Effector memory CD4-positive, alpha-beta T cell (primary cell): ENCODE data around the gene BST2.
"Not testable (repeated sequence)": the region's sequence is repeated elsewhere in the genome, so short reads cannot be mapped to it uniquely, and the experiment has no call there.

Experiments used
- DNase-seq, 3 donors: peaks; one replicate each; pipeline ENCODE4 v3.0.0-alpha.2; 2020
- H3K27ac ChIP-seq: 2 replicates; pipeline ENCODE4 v1.7.0; 2013; ENCODE audit warnings: mild to moderate bottlenecking, low read length, moderate library complexity; ENCODE audit not compliant: insufficient read depth, poor library complexity, severe bottlenecking
- H3K27me3 ChIP-seq: replicated peaks from 2 replicates; pipeline ENCODE4 v1.7.0; 2013; ENCODE audit warnings: mild to moderate bottlenecking, low read length; ENCODE audit not compliant: insufficient read depth, control insufficient read depth, poor library complexity, severe bottlenecking
- H3K36me3 ChIP-seq: 2 replicates; pipeline ENCODE4 v1.7.0; 2013; ENCODE audit warnings: mild to moderate bottlenecking, low read length, moderate library complexity; ENCODE audit not compliant: control insufficient read depth, insufficient read depth
- H3K4me1 ChIP-seq: 2 replicates; pipeline ENCODE4 v1.7.0; 2013; ENCODE audit warnings: low read length, mild to moderate bottlenecking; ENCODE audit not compliant: control insufficient read depth, insufficient read depth, poor library complexity, severe bottlenecking
- H3K4me3 ChIP-seq: 2 replicates; pipeline ENCODE4 v1.7.0; 2013; ENCODE audit warnings: low read length, low read depth, mild to moderate bottlenecking; ENCODE audit not compliant: insufficient read depth, poor library complexity, severe bottlenecking
- H3K9me3 ChIP-seq: 2 replicates; pipeline ENCODE4 v1.7.0; 2013; ENCODE audit warnings: mild to moderate bottlenecking, low read length, moderate library complexity; ENCODE audit not compliant: control insufficient read depth

BST2 gene

GRCh38 chr19:17365361-17365760, 40.1 kb downstream of the BST2 start:
- H3K27me3 ChIP-seq: no peaks in the 10 kb centered on the region
- no peaks in the 10 kb centered on the region for H3K36me3 ChIP-seq
- no peak for DNase-seq
- no peaks in the 10 kb centered on the region for H3K9me3 ChIP-seq
- no peak overlapping the region for H3K4me3 ChIP-seq
- no peak overlapping the region for H3K27ac ChIP-seq
- H3K4me1 ChIP-seq: no peaks in the 10 kb centered on the region

- H3K27me3 ChIP-seq, H3K9me3 ChIP-seq, H3K36me3 ChIP-seq, DNase-seq, H3K4me3 ChIP-seq, H3K4me1 ChIP-seq, H3K27ac ChIP-seq: not testable (repeated sequence)
Observed at GRCh38 chr19:17363852-17364605, 41.4 kb downstream of the BST2 start.

- H3K4me1 ChIP-seq: no peaks in the 10 kb centered on the region
- H3K27ac ChIP-seq: no peak overlapping the region
- H3K27me3 ChIP-seq: no peaks in the 10 kb centered on the region
- no peak overlapping the region for H3K4me3 ChIP-seq
- H3K9me3 ChIP-seq: no peaks in the 10 kb centered on the region
- no peaks in the 10 kb centered on the region for H3K36me3 ChIP-seq
- DNase-seq: no peak
Observed at GRCh38 chr19:17359905-17360800, 45.3 kb downstream of the BST2 start.

GRCh38 chr19:17358395-17358794, 47.0 kb downstream of the BST2 start:
- H3K4me1 ChIP-seq: no peaks in the 10 kb centered on the region
- H3K9me3 ChIP-seq: no peaks in the 10 kb centered on the region
- no peak overlapping the region for H3K27ac ChIP-seq
- no peaks in the 10 kb centered on the region for H3K27me3 ChIP-seq
- H3K4me3 ChIP-seq: no peak overlapping the region
- DNase-seq: no peak
- no peaks in the 10 kb centered on the region for H3K36me3 ChIP-seq

- Histone ChIP-seq H3K27ac (no peak overlapping the region), H3K4me3 (no peak overlapping the region), H3K4me1 (no peaks in the 10 kb centered on the region), H3K9me3 (no peaks in the 10 kb centered on the region), H3K27me3 (no peaks in the 10 kb centered on the region), H3K36me3 (no peaks in the 10 kb centered on the region)
- DNase-seq: no peak
Observed at GRCh38 chr19:17357724-17358123, 47.7 kb downstream of the BST2 start.

- no peaks in the 10 kb centered on the region for H3K9me3 ChIP-seq
- no peak overlapping the region for H3K4me3 ChIP-seq
- DNase-seq: no peak
- no peaks in the 10 kb centered on the region for H3K27me3 ChIP-seq
- H3K27ac ChIP-seq: no peak overlapping the region
- no peaks in the 10 kb centered on the region for H3K36me3 ChIP-seq
- H3K4me1 ChIP-seq: no peaks in the 10 kb centered on the region
Observed at GRCh38 chr19:17357078-17357666, 48.3 kb downstream of the BST2 start.

GRCh38 chr19:17353386-17353785, 52.0 kb downstream of the BST2 start:
- H3K4me3 ChIP-seq: no peak overlapping the region
- DNase-seq: no peak
- no peaks in the 10 kb centered on the region for H3K9me3 ChIP-seq
- H3K27me3 ChIP-seq: no peaks in the 10 kb centered on the region
- H3K36me3 ChIP-seq: no peaks in the 10 kb centered on the region
- no peak overlapping the region for H3K27ac ChIP-seq
- no peaks in the 10 kb centered on the region for H3K4me1 ChIP-seq
